ENCODE results near the gene SCN1A. TPM values are rescaled to one million over a fixed set of nuclear protein-coding genes. Genes with fewer than 3 reads are reported as not detected.

SCN1A gene
- total and polyA plus RNA-seq, 12 donors, result 0.11 to 1.3 (median 0.41) TPM; not detected in 1

- no peak overlapping the region for H3K27ac ChIP-seq
- DNase-seq, result no peak
- no peak for TF ChIP-seq CTCF (IDR thresholded peaks at IDR 0.05)
- ATAC-seq, result no peak
- no peaks in the 10 kb centered on the region for H3K9me3 ChIP-seq
- WGBS, 2 donors, result 52 to 63% methylated on average over 3 of the region's 3 CpGs
- intact Hi-C loops (cut with DNase I), result no loop called here
- peaks cover 0 to 15% (median 0%) of the 10 kb centered on the region in 9 donors for H3K4me1 ChIP-seq
- H3K27me3 ChIP-seq, result no peaks in the 10 kb centered on the region
- peak overlapping the region in 2 of 10 donors; percentile 2 to 5 for H3K4me3 ChIP-seq
- no peaks in the 10 kb centered on the region for H3K36me3 ChIP-seq
These were observed 36.4 kb downstream of the SCN1A start for GRCh38 chr2:166091439-166091838.

- intact Hi-C loops (cut with DNase I), result no loop called here
- H3K4me3 ChIP-seq, result peak overlapping the region in 2 of 10 donors; percentile 2 to 5
- no peak overlapping the region for H3K27ac ChIP-seq
- TF ChIP-seq CTCF (IDR thresholded peaks at IDR 0.05), result no peak
- H3K27me3 ChIP-seq, result no peaks in the 10 kb centered on the region
- WGBS, 2 donors, result 52 to 53% methylated on average over 5 of the region's 5 CpGs
- DNase-seq (no peak), ATAC-seq (no peak)
- H3K9me3 ChIP-seq, result no peaks in the 10 kb centered on the region
- no peaks in the 10 kb centered on the region for H3K36me3 ChIP-seq
- peaks cover 0 to 15% (median 0%) of the 10 kb centered on the region in 9 donors for H3K4me1 ChIP-seq
These were observed 36.9 kb downstream of the SCN1A start for GRCh38 chr2:166090908-166091307.

GRCh38 chr2:166090346-166090745, 37.5 kb downstream of the SCN1A start:
- Histone ChIP-seq H3K36me3 (no peaks in the 10 kb centered on the region), H3K27ac (no peak overlapping the region), H3K4me3 (no peak overlapping the region), H3K27me3 (peaks cover 0 to under 1% (median 0%) of the 10 kb centered on the region in 7 donors), H3K4me1 (peaks cover 0 to 15% (median 0%) of the 10 kb centered on the region in 9 donors), H3K9me3 (no peaks in the 10 kb centered on the region)
- ATAC-seq, result no peak
- 84 to 96% methylated on average over 2 of the region's 2 CpGs for WGBS, 2 donors
- intact Hi-C loops (cut with DNase I), result no loop called here
- no peak for TF ChIP-seq CTCF (IDR thresholded peaks at IDR 0.05)
- DNase-seq, result no peak

GRCh38 chr2:166088634-166089033, 39.2 kb downstream of the SCN1A start:
- no peak for TF ChIP-seq CTCF (IDR thresholded peaks at IDR 0.05)
- Histone ChIP-seq H3K36me3 (no peaks in the 10 kb centered on the region), H3K27ac (no peak overlapping the region), H3K9me3 (no peaks in the 10 kb centered on the region), H3K4me3 (no peak overlapping the region), H3K27me3 (peaks cover 0 to 7% (median 0%) of the 10 kb centered on the region in 7 donors), H3K4me1 (peaks cover 0 to 15% (median 0%) of the 10 kb centered on the region in 9 donors)
- ATAC-seq, result no peak
- 81 to 89% methylated on average over 3 of the region's 3 CpGs for WGBS, 2 donors
- no peak for DNase-seq
- intact Hi-C loops (cut with DNase I), result no loop called here

Data from heart right ventricle (tissue), 16 donors.